ENCODE data around the gene OR52L1.

The OR52L1 gene

GRCh38 chr11:5938603-5938965 lies 48.2 kb downstream of the OR52L1 start:
- DNase-seq = no peak

GRCh38 chr11:5937868-5938602 lies 48.8 kb downstream of the OR52L1 start:
- DNase-seq = no peak
